Measurements from ENCODE around the gene IFT81. TPM values are rescaled to one million over a fixed set of nuclear protein-coding genes. Genes with fewer than 3 reads are reported as not detected.
"Not testable (repeated sequence)": the region's sequence is repeated elsewhere in the genome, so short reads cannot be mapped to it uniquely, and the experiment has no call there.

The IFT81 gene, protein sequence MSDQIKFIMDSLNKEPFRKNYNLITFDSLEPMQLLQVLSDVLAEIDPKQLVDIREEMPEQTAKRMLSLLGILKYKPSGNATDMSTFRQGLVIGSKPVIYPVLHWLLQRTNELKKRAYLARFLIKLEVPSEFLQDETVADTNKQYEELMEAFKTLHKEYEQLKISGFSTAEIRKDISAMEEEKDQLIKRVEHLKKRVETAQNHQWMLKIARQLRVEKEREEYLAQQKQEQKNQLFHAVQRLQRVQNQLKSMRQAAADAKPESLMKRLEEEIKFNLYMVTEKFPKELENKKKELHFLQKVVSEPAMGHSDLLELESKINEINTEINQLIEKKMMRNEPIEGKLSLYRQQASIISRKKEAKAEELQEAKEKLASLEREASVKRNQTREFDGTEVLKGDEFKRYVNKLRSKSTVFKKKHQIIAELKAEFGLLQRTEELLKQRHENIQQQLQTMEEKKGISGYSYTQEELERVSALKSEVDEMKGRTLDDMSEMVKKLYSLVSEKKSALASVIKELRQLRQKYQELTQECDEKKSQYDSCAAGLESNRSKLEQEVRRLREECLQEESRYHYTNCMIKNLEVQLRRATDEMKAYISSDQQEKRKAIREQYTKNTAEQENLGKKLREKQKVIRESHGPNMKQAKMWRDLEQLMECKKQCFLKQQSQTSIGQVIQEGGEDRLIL
- total RNA-seq = 2.5 TPM

DNA sequence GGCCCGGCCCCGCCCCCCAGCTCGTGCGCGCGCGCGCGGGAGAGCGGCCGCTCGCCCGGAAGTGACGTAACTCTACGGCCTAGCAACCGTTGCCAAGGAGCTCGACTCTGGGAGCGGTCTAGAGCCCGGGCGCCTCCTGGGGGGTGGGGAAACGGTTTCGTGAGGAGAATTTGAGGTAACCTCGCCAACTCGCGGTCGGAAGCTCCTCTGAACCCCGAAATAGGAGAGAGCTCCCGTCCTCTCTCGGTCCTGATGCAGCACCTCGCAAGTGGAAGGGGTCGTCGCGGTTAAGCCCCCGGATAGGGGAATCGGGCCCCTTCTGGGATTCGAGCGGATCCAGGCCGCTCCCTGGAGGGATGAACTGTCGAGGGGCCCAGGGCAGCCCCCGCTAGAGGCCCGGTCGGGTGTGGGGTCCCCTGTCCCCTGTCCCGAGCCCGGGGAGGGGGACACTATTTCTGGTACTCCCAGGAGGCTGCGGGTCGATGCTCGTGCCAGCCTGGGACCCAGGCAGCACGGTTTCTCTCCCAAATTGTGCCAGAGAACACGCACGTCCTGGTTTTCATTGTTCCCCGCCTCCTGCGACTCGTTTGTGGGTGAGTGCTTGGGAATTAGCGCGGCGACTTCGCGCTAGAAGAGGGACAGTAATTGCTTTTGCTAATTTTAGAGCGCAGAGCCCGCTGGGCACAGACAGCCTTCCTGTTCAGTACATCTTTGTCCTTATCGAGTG is at the start of gene IFT81:
TSS of gene IFT81 (plus strand) at position 89 of the 727 bp plus-strand sequence. CDS start 3,024 bp downstream, outside the sequence.
- peak; percentile 98 for ATAC-seq

DNA sequence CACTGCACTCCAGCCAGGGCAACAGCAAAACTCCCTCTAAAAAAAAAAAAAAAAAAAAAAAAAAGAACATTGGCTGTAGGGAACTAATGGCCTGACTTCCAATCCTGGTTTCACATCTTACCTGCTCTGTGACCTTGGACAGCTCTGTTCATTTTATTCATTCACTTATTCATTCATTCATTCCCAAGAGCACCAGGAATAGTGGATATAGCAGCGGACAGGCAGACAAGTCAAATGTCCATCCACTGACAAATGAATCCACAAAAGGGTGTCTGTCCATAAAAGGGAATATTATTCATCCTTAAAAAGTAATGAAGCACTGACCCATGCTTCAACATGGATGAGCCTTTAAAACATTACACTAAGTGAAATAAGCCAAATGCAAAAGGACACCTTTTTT is 48.3 kb upstream of the IFT81 start:
- ATAC-seq = no peak

- ATAC-seq = no peak
These were observed 46.4 kb upstream of the IFT81 start for GRCh38 chr12:110077800-110078199.

DNA sequence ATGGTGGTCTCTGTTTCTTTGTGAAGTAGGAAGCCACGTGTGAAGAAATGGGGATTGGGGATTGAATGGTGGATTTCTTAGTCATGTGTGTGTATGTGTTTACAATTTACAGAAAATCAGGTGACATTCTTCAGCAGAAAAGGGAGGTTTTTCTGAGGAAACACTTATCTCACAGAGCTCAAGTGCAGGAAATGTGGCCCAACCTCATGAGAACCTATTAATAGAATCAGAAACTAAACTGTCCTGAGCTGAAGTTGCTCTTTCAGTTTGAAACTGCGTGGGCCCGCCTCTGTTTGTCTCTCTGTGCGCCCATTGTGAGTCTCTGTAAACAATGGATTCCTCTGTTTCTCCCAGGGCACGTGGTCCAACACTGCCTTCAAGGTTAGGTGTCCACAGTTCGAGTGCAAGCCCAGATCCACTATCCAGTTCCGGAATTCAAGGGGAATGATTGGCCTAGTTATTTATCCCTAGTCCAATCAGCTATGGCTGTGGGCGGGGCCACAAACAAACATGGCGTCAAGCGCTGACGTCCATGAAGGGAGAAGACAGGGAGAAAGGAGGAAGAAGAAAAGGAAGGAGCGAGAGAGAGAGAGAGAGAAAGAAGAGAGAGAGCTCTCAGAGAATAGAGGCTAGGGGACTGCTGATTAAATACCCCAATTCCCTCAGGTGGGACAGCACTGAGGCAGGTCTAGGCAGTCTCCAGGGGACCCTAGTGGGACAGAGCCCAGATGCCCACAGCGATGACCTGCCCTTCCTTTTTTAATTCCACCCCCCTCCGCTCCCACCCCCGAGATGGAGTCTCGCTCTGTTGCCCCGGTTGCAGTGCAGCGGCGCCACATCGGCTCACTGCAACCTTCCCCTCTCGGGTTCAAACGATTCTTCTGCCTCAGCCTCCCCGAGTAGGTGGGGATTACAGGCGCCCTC is 44.4 kb upstream of the IFT81 start:
- peak; percentile 61 for ATAC-seq

DNA sequence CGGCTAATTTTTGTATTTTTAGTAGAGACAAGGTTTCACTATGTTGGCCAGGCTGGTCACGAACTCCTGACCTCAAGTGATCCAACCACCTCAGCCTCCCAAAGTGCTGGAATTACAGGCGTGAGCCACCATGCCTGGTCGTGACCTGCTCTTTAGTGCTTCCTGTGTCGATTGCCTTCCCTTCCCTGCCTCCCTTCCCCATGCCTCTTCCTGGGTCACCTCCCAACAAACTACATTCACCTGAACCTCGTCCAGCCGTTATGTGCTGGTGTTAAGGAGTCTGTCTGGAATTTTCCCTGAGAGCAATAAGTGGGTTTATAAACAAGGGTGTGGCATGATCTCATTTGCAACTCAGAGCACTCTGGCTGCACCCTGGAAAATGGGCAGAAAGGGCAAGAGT is 43.7 kb upstream of the IFT81 start:
- ATAC-seq = no peak

GRCh38 chr12:110084314-110085015 is 39.7 kb upstream of the IFT81 start:
- ATAC-seq = no peak

DNA sequence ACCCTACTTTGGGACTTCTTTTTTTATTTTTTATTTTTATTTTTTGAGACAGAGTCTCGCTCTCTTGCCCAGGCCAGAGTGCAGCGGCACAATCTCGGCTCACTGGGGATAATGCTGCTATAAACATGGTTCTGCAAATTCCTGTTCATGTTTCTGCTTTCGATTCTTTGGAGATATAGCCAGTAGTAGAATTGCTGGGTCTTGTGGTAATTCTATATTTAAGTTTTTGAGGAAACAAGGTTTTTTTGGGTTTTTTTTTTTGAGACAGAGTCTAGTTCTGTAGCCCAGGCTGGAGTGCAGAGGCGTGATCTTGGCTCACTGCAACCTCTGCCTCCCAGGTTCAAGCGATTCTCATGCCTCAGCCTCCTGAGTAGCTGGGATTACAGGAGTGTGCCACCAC is 35.9 kb upstream of the IFT81 start:
- not testable (repeated sequence) for ATAC-seq

DNA sequence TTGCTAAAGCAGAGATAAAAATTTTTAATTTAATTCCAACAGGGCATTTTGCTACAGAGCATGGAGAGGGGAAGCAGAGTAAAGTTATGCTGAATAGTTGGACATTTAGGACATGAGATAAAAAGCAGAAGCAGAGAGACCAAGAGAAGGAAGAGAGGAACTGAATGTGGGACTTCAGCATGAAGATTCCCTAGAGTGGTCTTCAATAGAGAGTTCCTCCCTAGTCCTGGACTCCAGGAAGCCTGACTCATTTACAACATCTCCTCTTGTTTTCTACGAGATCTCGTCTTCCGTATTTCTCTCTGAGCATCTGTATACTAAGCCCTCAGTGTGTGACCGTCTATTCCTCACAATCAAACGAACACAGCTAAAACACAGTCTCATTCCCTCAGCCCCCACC is 35.2 kb upstream of the IFT81 start:
- no peak for ATAC-seq

GRCh38 chr12:110090266-110091135 is 33.7 kb upstream of the IFT81 start:
- no peak for ATAC-seq

DNA sequence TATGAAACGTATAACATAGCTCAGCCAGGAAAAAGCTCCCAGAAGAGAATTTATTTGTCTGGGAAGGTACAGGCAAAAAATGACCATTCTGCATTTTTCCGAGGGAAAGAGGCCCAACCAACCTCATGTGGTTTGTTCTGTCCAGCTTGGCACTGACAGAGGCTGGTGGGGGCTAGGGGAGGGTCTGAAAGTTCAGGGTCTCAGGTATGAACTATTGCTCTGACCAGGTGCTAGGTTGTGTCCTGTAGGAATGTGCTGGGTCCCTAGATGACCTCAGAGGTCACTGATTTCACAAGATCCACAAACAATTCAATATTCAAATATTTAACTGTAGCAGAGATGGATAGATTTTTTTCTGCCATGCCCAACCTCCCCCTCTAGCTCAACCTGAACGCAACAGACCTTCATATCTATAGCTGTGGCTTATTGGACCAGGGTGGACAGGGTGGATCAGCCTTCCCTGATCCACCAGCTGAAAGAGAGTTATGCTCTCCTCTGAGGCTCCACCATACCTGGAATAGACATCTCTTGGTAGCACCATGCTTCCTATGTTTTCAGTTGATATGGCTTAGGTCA is 32.9 kb upstream of the IFT81 start:
- ATAC-seq = no peak

DNA sequence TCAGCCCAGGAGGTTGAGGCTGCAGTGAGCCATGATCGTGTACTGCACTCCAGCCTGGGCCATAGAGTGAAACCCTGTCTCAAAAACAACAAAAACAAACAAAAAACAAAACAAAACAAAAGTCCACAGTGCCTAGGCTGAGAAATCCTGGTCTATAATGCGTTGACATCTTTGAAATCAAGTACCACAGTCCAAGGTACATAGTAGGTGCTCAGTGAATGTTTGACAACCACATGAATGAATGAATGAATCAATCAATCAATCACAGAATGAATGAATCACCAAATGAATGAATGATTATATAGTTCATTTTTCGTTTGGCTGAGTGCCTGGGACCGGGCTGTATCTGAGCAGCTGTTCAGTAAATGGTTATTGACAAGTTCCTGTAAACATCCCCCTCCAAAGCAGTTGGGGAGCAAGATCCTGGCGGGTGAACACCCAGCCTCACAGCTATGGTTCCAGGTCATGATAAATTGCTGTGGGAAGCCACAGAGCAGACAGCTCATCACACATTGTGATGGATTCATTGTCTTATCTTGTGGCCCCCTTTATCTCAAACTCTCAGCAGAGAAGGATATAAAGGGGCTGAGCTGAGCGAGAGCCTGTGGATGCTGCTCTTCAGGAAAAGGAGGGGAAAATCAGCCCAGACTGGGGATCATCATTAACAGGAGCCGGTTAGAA is 30.4 kb upstream of the IFT81 start:
- no peak for ATAC-seq

- peak; percentile 81 for ATAC-seq
These were observed 23.7 kb upstream of the IFT81 start for GRCh38 chr12:110100315-110100970.

DNA sequence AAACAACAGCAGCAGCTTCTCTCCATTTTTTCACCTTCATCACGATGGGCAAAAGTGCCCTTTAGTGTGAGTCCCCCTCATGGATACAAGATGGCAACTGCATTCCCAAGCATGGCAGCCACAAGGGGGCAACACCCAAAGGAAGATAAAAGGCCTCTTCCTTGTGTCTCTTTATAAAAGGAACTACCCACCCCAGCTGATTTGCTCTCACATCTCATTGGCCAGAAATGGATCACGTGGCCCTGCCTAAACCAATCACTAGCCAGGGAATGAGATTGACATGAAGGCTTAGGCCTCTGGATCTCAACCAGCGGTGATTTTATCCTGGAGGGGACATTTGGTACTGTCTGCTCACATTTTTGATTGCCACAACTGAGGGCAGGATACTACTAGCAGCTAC is 21.9 kb upstream of the IFT81 start:
- ATAC-seq = peak; percentile 33

DNA sequence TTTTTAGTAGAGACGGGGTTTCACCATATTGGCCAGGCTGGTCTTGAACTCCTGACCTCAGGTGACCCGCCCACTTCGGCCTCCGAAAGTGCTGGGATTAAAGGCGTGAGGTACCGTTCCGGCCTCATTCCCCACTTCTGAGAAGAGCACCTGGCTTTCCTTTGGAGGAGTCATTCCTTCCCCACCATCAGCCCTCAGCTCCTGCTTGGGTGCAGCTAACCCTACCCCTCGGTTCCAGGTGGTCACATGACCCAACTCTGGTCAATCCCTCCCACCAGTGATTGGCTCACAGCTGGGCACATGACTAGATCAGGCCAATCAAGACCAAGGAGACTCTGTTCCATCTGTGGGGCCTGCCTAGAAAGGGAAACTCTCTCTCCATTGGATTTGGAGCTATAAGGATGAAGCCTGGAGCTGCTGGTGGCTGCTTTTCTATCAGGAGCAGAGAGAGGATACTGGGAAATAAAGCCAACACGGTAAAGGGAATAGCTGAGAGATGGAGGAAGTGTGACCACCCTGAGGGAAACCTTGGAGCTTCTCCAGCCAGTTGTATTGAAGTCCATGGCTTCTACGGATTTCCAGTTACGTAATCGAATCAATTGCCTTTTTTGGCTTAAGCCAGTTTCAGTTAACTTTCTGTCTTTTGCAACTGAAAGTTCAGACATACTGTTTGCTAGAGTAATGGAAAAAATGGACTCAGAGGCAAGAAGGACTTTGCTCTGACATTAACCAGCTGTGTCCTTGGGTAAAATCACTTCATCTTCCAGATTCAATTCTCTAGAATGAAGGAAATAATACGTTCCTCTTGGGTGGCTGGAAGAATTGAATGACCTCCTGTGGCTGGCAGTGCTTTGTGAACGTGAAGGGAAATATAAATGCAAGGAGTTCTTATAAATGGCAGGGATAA is 19.7 kb upstream of the IFT81 start:
- ATAC-seq = no peak

DNA sequence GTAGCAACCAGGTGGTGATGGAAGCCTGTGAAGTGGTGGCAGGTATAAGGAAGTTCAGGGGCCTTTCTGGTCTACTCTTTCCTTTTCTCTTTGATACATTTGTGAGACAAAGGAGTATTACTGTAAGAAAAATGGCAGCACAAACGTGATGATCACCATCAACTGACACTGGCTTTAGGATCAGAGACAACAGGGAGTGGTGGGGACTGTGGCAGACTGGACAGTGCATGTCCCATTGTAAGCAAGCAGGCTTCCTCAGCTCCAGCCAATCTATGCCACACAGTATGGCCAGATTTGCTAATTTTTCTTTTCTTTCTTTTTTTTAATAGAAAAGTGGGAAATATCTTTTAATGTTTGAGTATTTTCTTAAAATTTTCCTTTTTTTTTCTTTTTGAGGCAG is 19.0 kb upstream of the IFT81 start:
- no peak for ATAC-seq

- ATAC-seq = no peak
These were observed 18.2 kb upstream of the IFT81 start for GRCh38 chr12:110105986-110106385.

DNA sequence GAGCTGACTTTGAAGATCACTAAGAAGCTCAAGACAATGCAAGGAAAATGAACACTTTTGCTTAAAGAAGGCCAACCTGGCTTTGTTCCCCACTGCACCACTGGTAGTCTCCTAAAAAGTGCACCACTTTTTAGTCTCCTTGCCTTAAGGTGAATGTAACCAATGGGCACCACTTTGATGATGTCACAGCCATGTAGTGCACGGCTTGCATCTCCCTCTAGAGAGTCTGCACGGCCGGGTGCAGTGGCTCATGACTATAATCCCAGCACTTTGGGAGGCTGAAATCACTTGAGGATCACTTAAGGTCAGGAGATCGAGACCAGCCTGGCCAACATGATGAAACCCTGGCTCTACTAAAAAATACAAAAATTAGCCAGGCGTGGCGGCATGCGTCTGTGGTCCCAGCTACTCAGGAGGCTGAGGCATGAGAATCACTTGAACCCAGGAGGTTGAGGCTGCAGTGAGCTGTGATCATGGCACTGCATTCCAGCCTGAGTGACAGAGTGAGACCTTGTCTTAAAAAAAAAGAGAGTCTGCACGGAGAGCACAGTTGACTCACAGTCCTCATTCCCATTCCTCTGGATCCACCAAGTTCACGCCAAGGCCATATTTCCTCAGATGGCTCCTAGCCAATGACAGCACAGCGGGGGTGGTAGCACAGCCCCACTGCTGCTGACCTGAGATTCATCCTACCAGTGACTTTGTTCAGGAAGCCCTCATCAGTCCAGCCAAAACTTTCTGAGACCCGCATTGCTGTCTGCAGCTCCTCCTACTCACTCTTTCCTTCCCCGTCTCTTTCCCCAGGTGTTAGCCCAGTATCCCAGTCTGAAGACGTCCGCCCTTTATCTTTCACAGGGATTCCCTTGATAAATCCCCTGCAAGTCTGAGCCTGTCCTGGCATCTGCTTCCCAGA is 16.5 kb upstream of the IFT81 start:
- ATAC-seq = peak; percentile 14

Measured in esophagus mucosa (tissue), 1 donor.